CD4-positive, alpha-beta T cell treated with Interferon gamma for 1 hour (primary cell): ENCODE measurements around the gene RNF214.

Experiments used
- DNase-seq: peaks from one replicate; pipeline ENCODE4 v3.0.0-alpha.2; 2020

RNF214 gene

GRCh38 chr11:117289795-117290194, 57.3 kb downstream of the RNF214 start:
- DNase-seq, result no peak

GRCh38 chr11:117290809-117291396, 58.4 kb downstream of the RNF214 start, which contains the start of gene BACE1-AS:
Gene BACE1-AS (plus strand): TSS chr11:117291346.
- no peak for DNase-seq

- DNase-seq, result no peak
These were observed 60.1 kb downstream of the RNF214 start for GRCh38 chr11:117292616-117293015.

- no peak for DNase-seq
These were observed 63.1 kb downstream of the RNF214 start for GRCh38 chr11:117295438-117296137.

GRCh38 chr11:117296881-117297280, 64.4 kb downstream of the RNF214 start:
- no peak for DNase-seq

- no peak for DNase-seq
These were observed 65.7 kb downstream of the RNF214 start for GRCh38 chr11:117298195-117298594.

- DNase-seq, result no peak
These were observed 67.1 kb downstream of the RNF214 start for GRCh38 chr11:117299351-117300282.

GRCh38 chr11:117300283-117300663, 67.8 kb downstream of the RNF214 start:
- no peak for DNase-seq

- no peak for DNase-seq
These were observed 68.3 kb downstream of the RNF214 start for GRCh38 chr11:117300773-117301172.

GRCh38 chr11:117302228-117302627, 69.8 kb downstream of the RNF214 start:
- no peak for DNase-seq

GRCh38 chr11:117303101-117303500, 70.6 kb downstream of the RNF214 start:
- DNase-seq, result no peak

- DNase-seq, result no peak
These were observed 71.3 kb downstream of the RNF214 start for GRCh38 chr11:117303646-117304315.

- DNase-seq, result no peak
These were observed 72.7 kb downstream of the RNF214 start for GRCh38 chr11:117305145-117305544.

- no peak for DNase-seq
These were observed 76.8 kb downstream of the RNF214 start for GRCh38 chr11:117309310-117309709.

- DNase-seq, result no peak
These were observed 80.6 kb downstream of the RNF214 start for GRCh38 chr11:117313091-117313490.

GRCh38 chr11:117313828-117314768, 81.6 kb downstream of the RNF214 start:
- DNase-seq, result no peak

- no peak for DNase-seq
These were observed 82.4 kb downstream of the RNF214 start for GRCh38 chr11:117314840-117315239.

GRCh38 chr11:117315285-117316196, 83.1 kb downstream of the RNF214 start:
- no peak for DNase-seq

- no peak for DNase-seq
These were observed 83.9 kb downstream of the RNF214 start, which contains the start of gene BACE1 for GRCh38 chr11:117316197-117316961. Gene BACE1 (minus strand): TSS chr11:117316256. CDS start chr11:117315795, 461 bp downstream.

GRCh38 chr11:117318738-117319137, 86.3 kb downstream of the RNF214 start:
- DNase-seq, result no peak
